Colonic mucosa (tissue), 4 donors: Measurements from ENCODE around the gene MAP3K19. TPM values are rescaled to one million over a fixed set of nuclear protein-coding genes. Genes with fewer than 3 reads are reported as not detected.

Experiments used
- DNase-seq: peaks from one replicate; pipeline ENCODE4 v3.0.0-alpha.2; 2020
- H3K27ac ChIP-seq: fragments of 200-600 bp; one replicate; pipeline ENCODE4 v1.8.0; 2021
- H3K27me3 ChIP-seq: fragments of 200-600 bp; one replicate; pipeline ENCODE4 v1.8.0; 2021
- H3K36me3 ChIP-seq: fragments of 200-600 bp; one replicate; pipeline ENCODE4 v1.8.0; 2021
- H3K4me1 ChIP-seq: fragments of 200-600 bp; one replicate; pipeline ENCODE4 v1.8.0; 2021; ENCODE audit warnings: mild to moderate bottlenecking
- H3K4me3 ChIP-seq: fragments of 200-600 bp; one replicate; pipeline ENCODE4 v1.8.0; 2021
- H3K9ac ChIP-seq, 2 donors: one replicate each; pipeline ENCODE4 v1.7.0; 2013; ENCODE audit warnings: control low read depth in 2 of 2, low read depth in 2 of 2, low read length in 2 of 2
- H3K9me3 ChIP-seq: fragments of 200-600 bp; one replicate; pipeline ENCODE4 v1.8.0; 2021
- CTCF ChIP-seq: fragments of 200-600 bp; IDR thresholded peaks from one replicate; pipeline ENCODE4 v1.8.0; 2022; ENCODE audit warnings: antibody characterized with exemption, mild to moderate bottlenecking
- intact Hi-C: fragments of 100-400 bp; cut with DNase I; formaldehyde crosslinking; loops from one replicate; pipeline ENCODE4 v1.14.1; 2022
- total RNA-seq, 2 donors: library from RNA; stranded (reverse); fragmentation: NEBNext Ultra II Directional in 1 of 2; extraction: Animal tissue kit (Norgen Biotek cat#: 25700) in 1 of 2; gene quantifications; one replicate each; pipeline ENCODE4 v1.2.1, GENCODE V29; 2021
- donor health status: healthy.
- donor health status: DM: no; HTN: no; CAD: no.
- donor health status: DM: no; HTN: no; CAD: no.

Gene MAP3K19
- total RNA-seq, 2 donors from 2014 or later, result not detected

GRCh38 chr2:135074216-135074615, 27.0 kb upstream of the MAP3K19 start:
- Histone ChIP-seq H3K27ac (peak overlapping the region; percentile 46), H3K9me3 (no peaks in the 10 kb centered on the region), H3K27me3 (no peaks in the 10 kb centered on the region), H3K4me3 (no peak overlapping the region), H3K36me3 (no peaks in the 10 kb centered on the region), H3K4me1 (no peaks in the 10 kb centered on the region), H3K9ac (peak overlapping the region in 1 of 2 donors; percentile 13)
- TF ChIP-seq CTCF, result no peak
- DNase-seq, result peak; percentile 61
- intact Hi-C loops, result no loop called here

GRCh38 chr2:135072125-135072997, 25.1 kb upstream of the MAP3K19 start:
- H3K9me3 ChIP-seq, result no peaks in the 10 kb centered on the region
- TF ChIP-seq CTCF, result no peak
- intact Hi-C loops, result no loop called here
- H3K4me3 ChIP-seq, result no peak overlapping the region
- H3K9ac ChIP-seq, result no peak overlapping the region
- no peaks in the 10 kb centered on the region for H3K36me3 ChIP-seq
- H3K27ac ChIP-seq, result no peak overlapping the region
- no peaks in the 10 kb centered on the region for H3K4me1 ChIP-seq
- no peaks in the 10 kb centered on the region for H3K27me3 ChIP-seq
- DNase-seq, result no peak

GRCh38 chr2:135066710-135067109, 19.5 kb upstream of the MAP3K19 start:
- TF ChIP-seq CTCF, result no peak
- H3K27me3 ChIP-seq, result no peaks in the 10 kb centered on the region
- H3K27ac ChIP-seq, result no peak overlapping the region
- no peaks in the 10 kb centered on the region for H3K9me3 ChIP-seq
- no peaks in the 10 kb centered on the region for H3K4me1 ChIP-seq
- H3K9ac ChIP-seq, result no peak overlapping the region
- DNase-seq, result no peak
- H3K4me3 ChIP-seq, result no peak overlapping the region
- intact Hi-C loops, result no loop called here
- H3K36me3 ChIP-seq, result no peaks in the 10 kb centered on the region

GRCh38 chr2:135064149-135064548, 16.9 kb upstream of the MAP3K19 start:
- no peak for DNase-seq
- TF ChIP-seq CTCF, result no peak
- intact Hi-C loops, result no loop called here
- Histone ChIP-seq H3K27ac (no peak overlapping the region), H3K36me3 (no peaks in the 10 kb centered on the region), H3K9me3 (no peaks in the 10 kb centered on the region), H3K9ac (no peak overlapping the region), H3K4me1 (no peaks in the 10 kb centered on the region), H3K4me3 (no peak overlapping the region), H3K27me3 (no peaks in the 10 kb centered on the region)

- no peak for TF ChIP-seq CTCF
- H3K4me1 ChIP-seq, result no peaks in the 10 kb centered on the region
- H3K9me3 ChIP-seq, result no peaks in the 10 kb centered on the region
- intact Hi-C loops, result no loop called here
- no peak overlapping the region for H3K27ac ChIP-seq
- H3K9ac ChIP-seq, result no peak overlapping the region
- no peak overlapping the region for H3K4me3 ChIP-seq
- H3K27me3 ChIP-seq, result no peaks in the 10 kb centered on the region
- no peak for DNase-seq
- no peaks in the 10 kb centered on the region for H3K36me3 ChIP-seq
These were observed 16.0 kb upstream of the MAP3K19 start for GRCh38 chr2:135063210-135063609.
